HG02642 (cell line): ENCODE data around the gene ATG13.
"Not testable (repeated sequence)": the region's sequence is repeated elsewhere in the genome, so short reads cannot be mapped to it uniquely, and the experiment has no call there.

Experiments
- ATAC-seq: cut with Tn5 transposase; IDR thresholded peaks from one replicate; pipeline ENCODE4 v1.9.1; 2021; ENCODE audit warnings: mild to moderate bottlenecking; ENCODE audit not compliant: unreplicated experiment, poor library complexity

Gene ATG13

GRCh38 chr11:46694072-46694471 is 76.7 kb downstream of the ATG13 start:
- no peak for ATAC-seq

DNA sequence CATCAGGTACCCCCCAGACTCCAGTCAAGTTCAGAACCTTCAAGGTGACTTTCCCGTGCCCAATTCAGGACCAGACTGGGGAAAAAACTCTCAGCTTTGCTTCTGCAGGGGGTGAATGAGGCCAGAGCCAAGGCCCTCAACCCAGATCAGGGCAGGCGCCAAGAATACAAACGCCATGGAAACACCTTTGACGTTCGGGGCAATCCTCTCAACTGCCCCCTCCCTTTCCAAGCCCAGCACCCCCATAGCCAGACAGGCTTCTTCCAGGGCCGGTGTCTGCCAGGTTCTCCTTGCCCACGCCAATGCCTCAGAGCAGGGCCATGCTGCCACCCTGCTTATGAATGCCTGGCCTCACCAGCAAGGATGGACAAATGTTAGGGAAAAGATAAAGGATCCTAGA is 77.3 kb downstream of the ATG13 start:
- ATAC-seq = no peak

DNA sequence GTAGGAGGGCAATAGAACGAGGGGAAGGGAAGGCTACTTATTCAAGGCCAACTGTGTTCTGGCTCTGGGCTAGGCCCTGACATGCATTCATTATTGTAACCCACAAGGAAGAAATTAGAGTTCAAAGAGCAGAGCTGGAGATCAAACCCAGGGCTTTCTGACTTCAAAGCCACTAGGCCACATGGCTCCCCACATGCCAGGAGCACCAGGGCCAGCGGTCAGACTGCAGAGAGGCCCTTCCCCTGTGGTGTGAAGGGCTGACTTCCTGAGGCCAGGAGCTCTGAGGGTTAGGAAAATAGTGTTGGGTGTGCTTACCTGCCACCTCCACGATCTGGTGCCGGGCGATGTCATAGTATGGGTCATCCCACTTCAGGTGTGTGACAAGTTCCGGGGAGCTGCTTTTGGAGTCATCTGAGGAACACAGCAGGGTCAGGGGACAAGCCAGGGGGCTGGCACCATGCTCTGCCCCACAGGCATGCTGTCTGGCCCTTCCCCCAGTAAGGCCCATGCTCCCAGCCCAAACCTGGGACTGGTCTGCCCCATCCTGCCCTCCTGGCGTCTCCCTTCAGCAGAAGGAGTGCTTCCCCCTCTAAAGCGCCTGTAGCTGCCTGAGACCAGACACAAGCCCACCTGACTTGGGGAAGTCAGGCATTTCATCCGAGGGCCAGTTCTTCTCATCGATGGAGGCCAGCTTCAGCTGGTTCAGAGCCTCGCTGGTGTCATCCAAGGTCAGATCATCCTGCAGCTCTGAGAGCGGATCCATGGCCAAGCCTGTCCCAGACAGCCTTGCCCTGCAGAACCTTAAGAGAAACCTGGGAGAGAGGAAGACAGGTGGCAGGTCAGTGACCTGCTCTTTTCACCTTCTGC is 78.2 kb downstream of the ATG13 start:
- no peak for ATAC-seq

GRCh38 chr11:46696212-46696558 is 78.8 kb downstream of the ATG13 start:
- ATAC-seq = no peak

DNA sequence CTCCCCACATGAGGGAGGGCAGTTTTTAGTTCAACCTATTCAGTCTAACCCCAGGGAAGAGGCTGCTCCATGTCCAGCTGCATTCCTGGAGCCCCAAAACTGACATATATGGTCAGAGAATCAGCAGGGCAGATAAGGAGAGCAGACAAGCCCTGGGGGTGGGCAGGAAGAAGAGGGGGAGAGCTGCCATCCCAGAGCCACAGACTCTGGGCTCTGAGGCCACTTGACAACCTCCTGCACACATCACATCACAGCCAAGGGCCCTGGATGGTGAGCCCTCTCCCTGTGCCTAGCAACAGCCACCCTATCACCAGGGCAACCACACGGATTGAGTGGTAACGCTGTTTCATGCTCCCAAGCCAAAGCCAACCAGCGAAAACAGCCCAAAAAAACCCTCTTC is 80.0 kb downstream of the ATG13 start:
- no peak for ATAC-seq

DNA sequence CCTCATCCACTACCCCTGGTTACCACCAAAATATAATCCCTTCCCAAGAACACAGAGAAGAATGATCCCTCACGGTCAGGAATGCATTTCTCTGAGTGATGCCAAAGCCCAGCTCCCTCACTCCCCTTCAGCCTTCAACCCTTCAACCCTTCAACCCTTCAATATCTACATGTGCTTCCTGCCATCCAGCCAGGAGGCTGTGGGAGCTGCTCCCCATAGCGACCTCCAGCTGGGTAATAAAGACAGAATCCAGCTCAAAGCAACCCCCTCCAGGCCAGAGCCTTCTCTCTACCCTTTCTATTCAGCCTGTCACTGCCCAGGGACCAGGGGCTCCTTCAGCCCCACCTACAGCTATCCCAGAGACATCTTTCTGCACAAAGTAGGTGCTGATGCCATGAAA is 80.4 kb downstream of the ATG13 start:
- no peak for ATAC-seq

DNA sequence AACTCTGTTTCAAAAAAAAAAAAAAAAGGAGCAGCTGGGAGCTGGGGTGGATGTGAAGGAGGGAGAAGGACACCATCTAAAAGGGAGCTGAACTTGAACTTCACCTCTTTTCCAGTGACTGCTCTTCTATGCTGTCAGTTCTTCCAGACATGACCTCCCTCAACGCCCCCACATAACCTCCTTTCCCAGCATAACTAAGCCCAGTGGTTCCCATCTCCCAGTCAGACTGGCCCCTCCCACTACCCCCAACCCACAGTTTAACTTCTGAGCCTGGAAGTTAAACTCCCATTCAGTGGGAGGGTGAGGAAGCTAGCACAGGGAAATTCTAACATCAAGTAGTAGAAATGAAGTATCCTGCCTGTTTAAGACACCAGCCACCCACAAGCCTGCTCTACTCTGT is 81.2 kb downstream of the ATG13 start:
- no peak for ATAC-seq

- peak; percentile 91 for ATAC-seq
Measured at GRCh38 chr11:46700241-46701077, 83.1 kb downstream of the ATG13 start, which contains the start of the genes ARHGAP1 and ZNF408. ARHGAP1 (minus strand) TSS chr11:46700619; CDS start chr11:46696107, 4,512 bp downstream. ZNF408 (plus strand) TSS chr11:46701031; CDS start chr11:46701048, 17 bp downstream.

GRCh38 chr11:46701078-46701654 is 83.8 kb downstream of the ATG13 start:
- no peak for ATAC-seq

- no peak for ATAC-seq
Measured at GRCh38 chr11:46705070-46705688, 87.8 kb downstream of the ATG13 start.

DNA sequence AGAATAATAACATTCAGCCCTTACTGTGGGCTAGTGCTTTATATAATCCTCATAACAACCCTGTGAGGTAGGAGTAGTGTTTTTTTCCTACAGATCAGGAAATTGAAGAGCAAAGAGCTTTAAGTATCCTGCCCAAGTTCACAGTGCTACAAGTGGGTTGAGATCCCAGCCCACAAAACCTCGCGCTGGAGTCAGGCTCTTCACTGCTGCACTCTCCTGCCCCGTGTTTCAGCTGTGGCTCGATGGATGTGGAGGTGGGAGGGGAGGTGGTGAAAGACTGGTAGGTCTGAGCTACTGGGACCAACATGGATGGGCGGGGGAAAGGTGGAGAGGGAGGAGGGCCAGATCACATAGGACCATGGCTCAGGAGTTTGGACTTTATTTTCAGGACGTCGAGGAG is 89.5 kb downstream of the ATG13 start:
- no peak for ATAC-seq

- not testable (repeated sequence) for ATAC-seq
Measured at GRCh38 chr11:46709351-46709750, 92.0 kb downstream of the ATG13 start.

DNA sequence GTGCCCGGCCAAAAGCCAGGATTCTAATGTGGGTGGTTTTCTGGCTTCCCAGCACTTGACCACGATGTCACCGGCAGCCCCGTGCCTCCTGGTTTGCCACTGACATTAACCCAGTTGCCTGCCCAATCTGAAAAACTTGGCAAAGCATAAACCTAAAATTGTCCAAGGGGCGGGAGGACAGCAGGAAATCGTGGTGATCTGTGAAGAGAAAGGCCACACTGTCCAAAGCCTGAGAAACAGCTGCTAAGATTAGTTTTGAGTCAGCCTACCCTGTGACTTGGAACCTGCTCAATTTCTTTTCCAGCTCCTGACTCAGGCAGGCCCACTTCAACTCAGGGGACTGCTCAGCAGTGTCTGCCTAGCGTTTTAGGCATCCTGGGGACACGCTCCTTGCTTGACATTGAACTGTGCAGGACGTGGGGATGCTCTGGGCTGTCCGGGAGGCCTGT is 93.5 kb downstream of the ATG13 start:
- no peak for ATAC-seq

DNA sequence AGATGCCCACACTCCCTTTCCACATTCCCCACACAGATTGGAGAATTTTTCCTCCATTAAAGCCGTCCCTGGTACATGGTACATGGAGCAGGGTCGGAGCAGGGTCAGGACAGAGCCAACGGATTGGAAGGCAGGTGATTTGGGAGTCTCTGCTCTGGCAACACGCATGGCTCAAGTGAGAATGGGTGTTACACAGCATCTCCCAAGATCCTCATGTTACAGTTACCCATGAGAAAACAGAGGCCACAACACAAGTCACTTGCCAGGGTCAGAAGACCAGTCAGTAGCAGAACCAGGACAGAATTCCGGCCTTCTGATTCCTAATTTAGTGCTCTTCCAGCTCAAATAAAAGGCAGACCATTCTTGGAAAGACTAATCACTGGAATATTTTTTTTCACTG is 94.0 kb downstream of the ATG13 start:
- no peak for ATAC-seq

GRCh38 chr11:46712874-46713576 is 95.7 kb downstream of the ATG13 start:
- no peak for ATAC-seq

GRCh38 chr11:46717825-46718154 is 100.4 kb downstream of the ATG13 start:
- ATAC-seq = not testable (repeated sequence)

DNA sequence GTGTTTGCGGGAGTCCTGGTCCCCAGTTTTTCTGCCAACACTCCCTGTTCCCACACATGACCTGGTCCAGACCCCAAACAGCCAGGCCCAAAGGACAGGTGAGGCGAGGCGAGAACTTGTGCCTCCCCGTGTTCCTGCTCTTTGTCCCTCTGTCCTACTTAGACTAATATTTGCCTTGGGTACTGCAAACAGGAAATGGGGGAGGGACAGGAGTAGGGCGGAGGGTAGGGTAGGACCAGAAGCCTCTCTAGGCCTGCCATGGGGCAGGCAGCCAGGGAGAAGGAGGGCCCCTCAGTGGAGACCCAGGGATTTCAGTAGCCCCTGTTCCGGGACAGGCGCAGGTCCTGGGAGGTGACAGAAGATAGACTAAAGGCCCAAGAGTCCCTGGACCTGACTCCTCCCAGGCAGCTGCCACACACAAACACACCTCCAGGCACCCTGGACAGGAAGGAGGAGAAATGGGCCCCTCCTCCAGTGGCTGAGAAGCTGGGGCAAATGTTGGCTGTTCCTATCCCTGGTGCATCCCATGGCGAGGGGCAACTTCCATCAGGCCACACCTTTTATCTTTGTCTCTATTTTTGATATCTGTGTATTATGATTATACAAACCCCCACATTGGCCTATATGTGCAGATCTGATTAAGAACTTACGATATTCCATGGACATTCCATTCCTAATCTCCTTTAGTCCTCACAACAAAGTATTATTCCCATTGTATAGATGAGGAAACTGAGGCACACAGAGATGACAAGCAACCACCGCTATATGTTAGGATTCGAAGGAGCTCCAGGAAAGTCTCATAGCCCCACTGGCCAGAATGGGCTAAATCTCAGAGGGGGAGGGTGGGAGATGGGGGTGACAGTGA is 101.0 kb downstream of the ATG13 start:
- no peak for ATAC-seq

DNA sequence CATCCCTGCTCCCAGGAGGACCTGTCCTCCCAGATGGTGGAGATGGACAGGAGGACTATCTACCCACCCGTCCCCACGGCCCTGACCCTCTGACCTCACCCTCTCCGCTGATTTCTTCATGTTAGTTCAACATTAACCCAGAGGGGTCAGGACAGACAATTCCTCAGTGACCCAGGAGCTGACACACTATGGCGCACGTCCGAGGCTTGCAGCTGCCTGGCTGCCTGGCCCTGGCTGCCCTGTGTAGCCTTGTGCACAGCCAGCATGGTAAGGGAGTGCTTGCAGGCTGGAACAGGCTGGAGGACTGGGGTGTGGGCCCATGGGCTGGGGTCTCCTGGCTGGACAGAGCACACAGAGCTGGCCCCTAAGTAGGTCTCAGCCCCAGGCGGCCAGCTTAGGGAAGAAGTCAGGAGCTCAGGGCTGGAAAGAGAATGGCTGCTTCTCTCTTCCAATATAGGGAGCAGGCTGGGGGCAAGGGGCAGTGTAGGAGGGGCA is 101.7 kb downstream of the ATG13 start, which contains the start of gene F2:
TSS of gene F2 (plus strand) at position 166 of the 495 bp plus-strand sequence. CDS start at position 189, 23 bp downstream.
- no peak for ATAC-seq
